K562 (cell line): ENCODE measurements around the gene RFT1. TPM values are rescaled to one million over a fixed set of nuclear protein-coding genes. Genes with fewer than 3 reads are reported as not detected.

ENCODE experiments used
- ATAC-seq: fragments of 200-7000 bp; cut with Tn5 transposase; 3 replicates; pipeline ENCODE4 v1.9.1; 2020; ENCODE audit warnings: moderate library complexity
- BruUV-seq: library from RNA; stranded (reverse); fragments of 400-500 nt; replicated peaks from 2 replicates; lab custom pipeline; 2021; lab: Mats Ljungman, UMichigan
- CTCF ChIA-PET: fragments of 300-600 bp; formaldehyde crosslinking; extraction: SDS; loops from one replicate; lab custom pipeline; 2021; ENCODE audit warnings: low intra/inter-chr PET ratio; lab: Yijun Ruan, JAX
- POLR2A ChIA-PET: fragments of 300-600, 350-650 bp; sonication (Branson Sonifier 250); formaldehyde crosslinking; extraction: SDS; loops from one replicate; lab custom pipeline; 2021; ENCODE audit warnings: antibody characterized with exemption, inconsistent platforms; lab: Yijun Ruan, JAX
- DNase-seq, 4 experiments: peaks; one replicate each; pipeline versions ENCODE4 v3.0.0 to v3.0.0-alpha.2; 2011 to 2018; ENCODE audit warnings: low spot score in 3 of 4, mixed read lengths in 3 of 4; ENCODE audit errors: extremely low read depth in 1 of 4
- FAIRE-seq: peaks from 2 replicates; lab custom pipeline; 2011; peaks lifted over from hg19 to GRCh38; lab: Jason Lieb, UNC
- H2AFZ ChIP-seq: 2 replicates; pipeline ENCODE4 v1.6.0; 2011; ENCODE audit warnings: low read depth, low read length, control low read depth, inconsistent platforms
- H3K27ac ChIP-seq: fragments of 200-600 bp; 3 replicates; pipeline ENCODE4 v1.8.0; 2011; ENCODE audit warnings: low read depth, mild to moderate bottlenecking, control low read depth, inconsistent platforms, low read length, moderate library complexity, mixed read lengths; ENCODE audit errors: extremely low read depth
- H3K27me3 ChIP-seq, 2 experiments: fragments of 300-600 bp in 1 of 2; 2 replicates in 1 of 2; 3 replicates in 1 of 2; pipeline versions ENCODE4 v1.6.0 to v1.8.0; 2011; ENCODE audit warnings: inconsistent platforms in 2 of 2, low read length in 2 of 2, mild to moderate bottlenecking in 1 of 2, mixed read lengths in 1 of 2, moderate library complexity in 1 of 2; ENCODE audit not compliant: control insufficient read depth in 2 of 2, insufficient read depth in 2 of 2
- H3K36me3 ChIP-seq: fragments of 300-600 bp; 3 replicates; pipeline ENCODE4 v1.8.0; 2011; ENCODE audit warnings: mild to moderate bottlenecking, low read length, inconsistent platforms; ENCODE audit not compliant: control insufficient read depth, insufficient read depth
- H3K4me1 ChIP-seq, 2 experiments: fragments of 200-600 bp in 1 of 2; replicated peaks in 1 of 2; 2 replicates in 1 of 2; 3 replicates in 1 of 2; pipeline versions ENCODE4 v1.5.1 to v1.8.0; 2011; ENCODE audit warnings: inconsistent platforms in 2 of 2, low read length in 2 of 2, mild to moderate bottlenecking in 1 of 2, mixed read lengths in 1 of 2, moderate library complexity in 1 of 2; ENCODE audit not compliant: control insufficient read depth in 2 of 2, insufficient read depth in 2 of 2
- H3K4me2 ChIP-seq: 2 replicates; pipeline ENCODE4 v1.6.1; 2011; ENCODE audit warnings: low read length, control low read depth, inconsistent platforms, mixed read lengths; ENCODE audit not compliant: insufficient read depth
- H3K4me3 ChIP-seq: fragments of 200-600 bp; sonication (generic), shearing (Covaris generic); 2 replicates; pipeline ENCODE4 v1.5.1; 2016; ENCODE audit warnings: control low read depth, inconsistent platforms
- H3K79me2 ChIP-seq: fragments of 200-600 bp; 3 replicates; pipeline ENCODE4 v1.8.0; 2011; ENCODE audit warnings: low read length, inconsistent platforms; ENCODE audit not compliant: control insufficient read depth, insufficient read depth
- H3K9ac ChIP-seq, 2 experiments: 2 replicates each; pipeline versions ENCODE4 v1.6.0 to v1.6.1; 2011; ENCODE audit warnings: low read depth in 2 of 2, low read length in 2 of 2, control low read depth in 1 of 2, inconsistent platforms in 1 of 2, mild to moderate bottlenecking in 1 of 2, mixed read lengths in 1 of 2; ENCODE audit not compliant: insufficient read depth in 1 of 2
- H3K9me1 ChIP-seq: one replicate; pipeline ENCODE4 v1.6.0; 2011; ENCODE audit warnings: inconsistent platforms, mild to moderate bottlenecking, low read length, moderate library complexity; ENCODE audit not compliant: control insufficient read depth, insufficient read depth
- H3K9me3 ChIP-seq: replicated peaks from 2 replicates; pipeline ENCODE4 v1.5.1; 2011; ENCODE audit warnings: low read depth, low read length, inconsistent platforms; ENCODE audit not compliant: control insufficient read depth, insufficient read depth
- H4K20me1 ChIP-seq: replicated peaks from 2 replicates; pipeline ENCODE4 v1.6.1; 2011; ENCODE audit warnings: low read length, inconsistent platforms, mixed read lengths; ENCODE audit not compliant: control insufficient read depth, insufficient read depth
- CBFA2T3 ChIP-seq: fragments of 450-650 bp; IDR thresholded peaks from 2 replicates; pipeline ENCODE4 v1.6.1; 2017
- CBX3 ChIP-seq, 2 experiments: IDR thresholded peaks; 1 replicate in 1 of 2; 2 replicates in 1 of 2; pipeline ENCODE4 v1.6.1; 2012; ENCODE audit warnings: inconsistent platforms in 2 of 2, low read length in 2 of 2, borderline replicate concordance in 1 of 2, control low read depth in 1 of 2
- ETS2 ChIP-seq: IDR thresholded peaks from 2 replicates; pipeline ENCODE4 v1.6.1; 2016; ENCODE audit warnings: borderline replicate concordance, missing genetic modification characterization, mild to moderate bottlenecking, moderate library complexity, missing compliant biosample characterization; ENCODE audit not compliant: poor library complexity, severe bottlenecking
- HCFC1 ChIP-seq: IDR thresholded peaks from 2 replicates; pipeline ENCODE4 v1.6.1; 2012; ENCODE audit warnings: low read depth, low read length, improper control_type of control experiment
- HDAC8 ChIP-seq: fragments of 450-650 bp; IDR thresholded peaks from 2 replicates; pipeline ENCODE4 v1.6.1; 2016; ENCODE audit warnings: mild to moderate bottlenecking, missing genetic modification characterization, moderate library complexity, missing compliant biosample characterization
- HNRNPUL1 ChIP-seq: fragments of 200-400 bp; formaldehyde crosslinking; IDR thresholded peaks from 2 replicates; pipeline ENCODE4 v1.6.1; 2017; ENCODE audit warnings: low read length
- KDM5B ChIP-seq: fragments of 200-600 bp; sonication (generic); IDR thresholded peaks from 2 replicates; pipeline ENCODE4 v1.6.1; 2012; ENCODE audit warnings: low read depth, mild to moderate bottlenecking, moderate library complexity, low read length, control low read depth, inconsistent platforms; ENCODE audit not compliant: insufficient replicate concordance
- RBM39 ChIP-seq: fragments of 200-400 bp; formaldehyde crosslinking; optimal IDR thresholded peaks from 2 replicates; pipeline ENCODE3; 2018; ENCODE audit warnings: low read depth, low read length
- RNF2 ChIP-seq: sonication (generic); IDR thresholded peaks from 2 replicates; pipeline ENCODE4 v1.6.1; 2016
- TBL1XR1 ChIP-seq, 2 experiments: IDR thresholded peaks; 2 replicates each; pipeline ENCODE4 v1.6.1; 2012; ENCODE audit warnings: improper control_type of control experiment in 2 of 2, low read length in 2 of 2, mild to moderate bottlenecking in 1 of 2
- THRAP3 ChIP-seq: fragments of 450-650 bp; IDR thresholded peaks from 2 replicates; pipeline ENCODE4 v1.6.1; 2016; ENCODE audit warnings: mild to moderate bottlenecking, inconsistent platforms, borderline replicate concordance
- ZBTB1 ChIP-seq: sonication (generic); formaldehyde crosslinking; IDR thresholded peaks from 2 replicates; pipeline ENCODE4 v1.8.1; 2023; ENCODE audit warnings: missing genetic modification reagents, low read depth, mild to moderate bottlenecking, borderline replicate concordance
- ZBTB2 ChIP-seq: fragments of 450-650 bp; IDR thresholded peaks from 2 replicates; pipeline ENCODE4 v1.6.1; 2016; ENCODE audit warnings: antibody characterized with exemption
- ZSCAN32 ChIP-seq: fragments of 450-650 bp; formaldehyde crosslinking; IDR thresholded peaks from 2 replicates; pipeline ENCODE4 v1.4.0; 2020; ENCODE audit warnings: mild to moderate bottlenecking, moderate library complexity
- WGBS: fragments of 100-300 bp; shearing (Covaris generic); methylation state at CpG from one replicate; pipeline ENCODE4 v1.1.6; 2016; ENCODE audit warnings: low coverage, mixed read lengths; ENCODE audit not compliant: insufficient coverage; ENCODE audit errors: missing lambda C conversion rate; 5-methylcytosine and 5-hydroxymethylcytosine counted together
- in situ Hi-C: fragments of 300-500 bp; cut with MboI; formaldehyde crosslinking; loops from 4 replicates; pipeline ENCODE4 v1.15.0; 2018; ENCODE audit warnings: inconsistent platforms, mixed read lengths
- intact Hi-C: fragments of 100-400 bp; cut with micrococcal nuclease; formaldehyde crosslinking; loops from 2 replicates; pipeline ENCODE4 v1.14.2; 2022
- polyA plus RNA-seq, 8 experiments: library from polyadenylated mRNA; depleted of rRNA in 4 of 8; stranded (reverse) in 5 of 8; unstranded in 3 of 8; fragments of >200 nt; fragmentation: Nextera tagmentation in 2 of 8; fragmentation: Illumina TruSeq in 1 of 8; extraction: Ambion mirVana in 2 of 8; extraction: Trizol in 1 of 8; gene quantifications; 2 replicates each; pipeline versions ENCODE4 v1.2.1 to v1.2.3, GENCODE V29; 2011 to 2014; ENCODE audit warnings: inconsistent platforms in 1 of 8, missing spikeins in 1 of 8
- total RNA-seq, 7 experiments: library from RNA; depleted of rRNA in 6 of 7; stranded (reverse); fragments of >200 nt in 6 of 7; fragmentation: Illumina TruSeq in 2 of 7; extraction: Trizol in 2 of 7; gene quantifications; 2 replicates each; pipeline versions ENCODE4 v1.2.1 to v1.2.3, GENCODE V29; 2011 to 2021; ENCODE audit warnings: low replicate concordance in 1 of 7
- TF ChIP-seq, protein P1 (sequence below): fragments of 250-450 bp; sonication (Bioruptor Pico); IDR thresholded peaks from 2 replicates; pipeline ENCODE4 v1.5.0; 2021

The RFT1 gene
- total and polyA plus RNA-seq, 9 of the 15 experiments (the other 6 are each of a cell fraction or from before 2014, with no cell fraction given), result 4.4 to 23.8 (median 8.9) TPM

DNA sequence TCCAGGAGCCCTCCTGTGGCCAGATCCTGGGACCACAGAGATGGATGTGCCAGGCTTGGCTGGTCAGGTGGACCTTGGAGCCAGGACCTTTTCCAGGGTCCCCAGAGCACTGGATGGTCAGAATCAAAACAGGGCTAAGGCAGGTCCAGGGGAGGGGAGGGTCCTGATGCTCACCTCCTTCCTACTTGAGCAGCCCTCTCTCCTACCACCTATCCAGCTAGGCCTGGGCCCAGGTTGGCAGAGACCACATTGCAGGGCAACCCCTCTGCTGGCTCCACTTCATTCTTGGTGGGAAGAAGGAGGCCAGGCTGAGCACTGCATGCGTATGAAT lies 55.9 kb downstream of the RFT1 start:
- CTCF ChIA-PET, result no interaction called here
- in situ Hi-C loops, result loop anchor here (10.0 kb wide), 1 partner anchor 230 kb away; no protein-coding TSS in a partner anchor

More for the DNA sequence above, 55.9 kb downstream of the RFT1 start:
- H3K79me2 ChIP-seq, result no peaks in the 10 kb centered on the region
- no peaks in the 10 kb centered on the region for H3K9me3 ChIP-seq
- no peak overlapping the region for H3K4me3 ChIP-seq
- TF ChIP-seq HCFC1 (no peak), RNF2 (no peak), THRAP3 (no peak), ZSCAN32 (CRISPR knock-in tag) (no peak), CBX3 (IDR thresholded peaks at IDR 0.05; ENCODE audit: borderline replicate concordance in 1 of 2, low read length in 2 of 2) (no peak), CBFA2T3 (no peak), ETS2 (tag) (no peak), HNRNPUL1 (no peak), ZBTB1 (CRISPR knock-in tag) (no peak), TBL1XR1 (IDR thresholded peaks at IDR 0.05; ENCODE audit: low read length in 2 of 2) (no peak), KDM5B (no peak), HDAC8 (tag) (no peak), ZBTB2 (no peak), RBM39 (no peak)
- TF ChIP-seq, protein P1, sequence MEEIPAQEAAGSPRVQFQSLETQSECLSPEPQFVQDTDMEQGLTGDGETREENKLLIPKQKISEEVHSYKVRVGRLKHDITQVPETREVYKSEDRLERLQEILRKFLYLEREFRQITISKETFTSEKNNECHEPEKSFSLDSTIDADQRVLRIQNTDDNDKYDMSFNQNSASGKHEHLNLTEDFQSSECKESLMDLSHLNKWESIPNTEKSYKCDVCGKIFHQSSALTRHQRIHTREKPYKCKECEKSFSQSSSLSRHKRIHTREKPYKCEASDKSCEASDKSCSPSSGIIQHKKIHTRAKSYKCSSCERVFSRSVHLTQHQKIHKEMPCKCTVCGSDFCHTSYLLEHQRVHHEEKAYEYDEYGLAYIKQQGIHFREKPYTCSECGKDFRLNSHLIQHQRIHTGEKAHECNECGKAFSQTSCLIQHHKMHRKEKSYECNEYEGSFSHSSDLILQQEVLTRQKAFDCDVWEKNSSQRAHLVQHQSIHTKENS (CRISPR knock-in tag), result no peak
- intact Hi-C loops, result loop anchor here (10.0 kb wide), 1 partner anchor 330 kb away; no protein-coding TSS in a partner anchor
- no CpG with 5 or more reads among the region's 1 CpG for WGBS
- FAIRE-seq (no peak), DNase-seq (no peak), ATAC-seq (no peak)
- H3K9ac ChIP-seq, result no peak overlapping the region
- no peaks in the 10 kb centered on the region for H3K27me3 ChIP-seq
- H3K4me1 ChIP-seq, result peaks cover 13 to 24% of the 10 kb centered on the region in 2 experiments; a peak in 4 of 5 replicates
- POLR2A ChIA-PET, result interaction anchor here (0.7 kb wide), 1 partner anchor 10 kb away, joined by 4 read pairs; no protein-coding TSS in a partner anchor
- BruUV-seq, result no TSS peak
- no peaks in the 10 kb centered on the region for H3K36me3 ChIP-seq
- no peak overlapping the region for H3K27ac ChIP-seq
- no peak overlapping the region for H2AFZ ChIP-seq
- H4K20me1 ChIP-seq, result no peaks in the 10 kb centered on the region
- no peak overlapping the region for H3K4me2 ChIP-seq
- no peaks in the 10 kb centered on the region for H3K9me1 ChIP-seq
